CD8-positive, alpha-beta memory T cell (primary cell): Measurements from ENCODE around the gene TBC1D2B. TPM values are rescaled to one million over a fixed set of nuclear protein-coding genes. Genes with fewer than 3 reads are reported as not detected.
"Not testable (repeated sequence)": the region's sequence is repeated elsewhere in the genome, so short reads cannot be mapped to it uniquely, and the experiment has no call there.

ENCODE experiments used
- CTCF ChIA-PET: fragments of 350-600 bp; sonication (Branson Sonifier 250); formaldehyde crosslinking; loops from one replicate; lab custom pipeline; 2021; ENCODE audit warnings: antibody characterized with exemption; lab: Charles Lee
- POLR2A ChIA-PET: fragments of 350-600 bp; sonication (Branson Sonifier 250); formaldehyde crosslinking; loops from one replicate; lab custom pipeline; 2021; ENCODE audit warnings: antibody characterized with exemption; lab: Charles Lee
- DNase-seq, 5 donors: peaks; one replicate each; pipeline versions ENCODE4 v3.0.0 to v3.0.0-alpha.2; 2020 to 2022; ENCODE audit warnings: mixed read lengths in 1 of 5
- H3K27ac ChIP-seq: one replicate; pipeline ENCODE4 v1.7.0; 2013; ENCODE audit warnings: low read depth, mild to moderate bottlenecking, low read length, moderate library complexity
- H3K27me3 ChIP-seq: 2 replicates; pipeline ENCODE4 v1.7.0; 2013; ENCODE audit warnings: low read length, mild to moderate bottlenecking; ENCODE audit not compliant: insufficient read depth, poor library complexity, severe bottlenecking
- H3K36me3 ChIP-seq: 2 replicates; pipeline ENCODE4 v1.7.0; 2013; ENCODE audit warnings: mild to moderate bottlenecking, low read length, moderate library complexity; ENCODE audit not compliant: insufficient read depth
- H3K4me1 ChIP-seq: 2 replicates; pipeline ENCODE4 v1.7.0; 2013; ENCODE audit warnings: mild to moderate bottlenecking, low read length, moderate library complexity; ENCODE audit not compliant: insufficient read depth
- H3K4me3 ChIP-seq: 2 replicates; pipeline ENCODE4 v1.7.0; 2013; ENCODE audit warnings: mild to moderate bottlenecking, low read length
- H3K9me3 ChIP-seq: 2 replicates; pipeline ENCODE4 v1.7.0; 2013; ENCODE audit warnings: mild to moderate bottlenecking, low read length
- H3K27ac Mint-ChIP-seq, 8 donors: one replicate each; pipeline ENCODE4 v1.8.0; 2020 to 2021; ENCODE audit warnings: mixed read lengths in 8 of 8, mild to moderate bottlenecking in 6 of 8, inconsistent platforms in 3 of 8, moderate library complexity in 3 of 8
- H3K27me3 Mint-ChIP-seq, 2 donors: one replicate each; pipeline ENCODE4 v1.8.0; 2020 to 2021; ENCODE audit warnings: mixed read lengths in 2 of 2, mild to moderate bottlenecking in 1 of 2, moderate library complexity in 1 of 2
- H3K36me3 Mint-ChIP-seq, 3 donors: one replicate each; pipeline ENCODE4 v1.8.0; 2020 to 2021; ENCODE audit warnings: mixed read lengths in 3 of 3, inconsistent platforms in 1 of 3, mild to moderate bottlenecking in 1 of 3
- H3K4me1 Mint-ChIP-seq, 3 donors: one replicate each; pipeline ENCODE4 v1.8.0; 2020 to 2021; ENCODE audit warnings: mixed read lengths in 3 of 3, inconsistent platforms in 1 of 3, mild to moderate bottlenecking in 1 of 3
- H3K4me3 Mint-ChIP-seq, 7 donors: one replicate each; pipeline ENCODE4 v1.8.0; 2020 to 2021; ENCODE audit warnings: mixed read lengths in 7 of 7, mild to moderate bottlenecking in 6 of 7, moderate library complexity in 4 of 7, inconsistent platforms in 2 of 7
- H3K9me3 Mint-ChIP-seq, 5 donors: one replicate each; pipeline ENCODE4 v1.8.0; 2020 to 2022; ENCODE audit warnings: mixed read lengths in 5 of 5, mild to moderate bottlenecking in 3 of 5, moderate library complexity in 2 of 5, inconsistent platforms in 1 of 5
- polyA plus RNA-seq: library from polyadenylated mRNA; unstranded; fragments of 300-500 nt; fragmentation: Illumina TruSeq; gene quantifications from one replicate; pipeline ENCODE4 v1.2.3, GENCODE V29; 2021
- total RNA-seq, 2 experiments: library from RNA; stranded (reverse); gene quantifications; one replicate each; pipeline ENCODE4 v1.2.3, GENCODE V29; 2021

TBC1D2B gene
- total and polyA plus RNA-seq, 3 experiments from 2014 or later = 26.4 to 41.1 (median 40.1) TPM

- H3K4me3 Mint-ChIP-seq, DNase-seq, H3K36me3 ChIP-seq, H3K27me3 Mint-ChIP-seq, H3K27me3 ChIP-seq, H3K4me3 ChIP-seq, POLR2A ChIA-PET, H3K4me1 Mint-ChIP-seq, H3K36me3 Mint-ChIP-seq, H3K27ac ChIP-seq, H3K9me3 Mint-ChIP-seq, H3K9me3 ChIP-seq, H3K4me1 ChIP-seq, H3K27ac Mint-ChIP-seq: not testable (repeated sequence)
- CTCF ChIA-PET = interaction anchor here (1.7 kb wide), 1 partner anchor 130 kb away, joined by 4 read pairs; no protein-coding TSS in a partner anchor
These were observed 99.4 kb downstream of the TBC1D2B start for GRCh38 chr15:77977903-77978758.

GRCh38 chr15:77976760-77977525 lies 100.6 kb downstream of the TBC1D2B start:
- H3K27me3 Mint-ChIP-seq, H3K36me3 Mint-ChIP-seq, POLR2A ChIA-PET, H3K9me3 Mint-ChIP-seq, H3K36me3 ChIP-seq, H3K4me1 ChIP-seq, H3K27ac ChIP-seq, DNase-seq, H3K9me3 ChIP-seq, H3K4me1 Mint-ChIP-seq, H3K27me3 ChIP-seq, H3K4me3 ChIP-seq, H3K27ac Mint-ChIP-seq, H3K4me3 Mint-ChIP-seq: not testable (repeated sequence)
- CTCF ChIA-PET = interaction anchor here (1.7 kb wide), 1 partner anchor 132 kb away, joined by 4 read pairs; no protein-coding TSS in a partner anchor

- DNase-seq, POLR2A ChIA-PET: not testable (repeated sequence)
These were observed 101.4 kb downstream of the TBC1D2B start for GRCh38 chr15:77976095-77976450.

GRCh38 chr15:77975332-77976094 lies 102.0 kb downstream of the TBC1D2B start:
- Mint-ChIP-seq H3K9me3 (no peaks in the 10 kb centered on the region), H3K4me1 (no peaks in the 10 kb centered on the region), H3K27me3 (peaks cover 0 to 3% of the 10 kb centered on the region in 2 donors), H3K36me3 (no peaks in the 10 kb centered on the region), H3K27ac (no peak overlapping the region), H3K4me3 (no peak overlapping the region)
- no peak for DNase-seq
- Histone ChIP-seq H3K9me3 (no peaks in the 10 kb centered on the region), H3K27ac (no peak overlapping the region), H3K27me3 (no peaks in the 10 kb centered on the region), H3K4me3 (no peak overlapping the region), H3K4me1 (no peaks in the 10 kb centered on the region), H3K36me3 (no peaks in the 10 kb centered on the region)
- ChIA-PET POLR2A (no interaction called here), CTCF (no interaction called here)

More at GRCh38 chr15:77976095-77976450, 101.4 kb downstream of the TBC1D2B start:
- H3K36me3 ChIP-seq, H3K4me1 Mint-ChIP-seq, H3K27ac Mint-ChIP-seq, H3K4me3 ChIP-seq, H3K9me3 ChIP-seq, H3K4me1 ChIP-seq, H3K9me3 Mint-ChIP-seq, CTCF ChIA-PET, H3K27me3 Mint-ChIP-seq, H3K4me3 Mint-ChIP-seq, H3K27me3 ChIP-seq, H3K36me3 Mint-ChIP-seq, H3K27ac ChIP-seq: not testable (repeated sequence)

GRCh38 chr15:77974416-77975331 lies 102.8 kb downstream of the TBC1D2B start:
- Histone ChIP-seq H3K4me1 (no peaks in the 10 kb centered on the region), H3K9me3 (no peaks in the 10 kb centered on the region), H3K27ac (no peak overlapping the region), H3K4me3 (no peak overlapping the region), H3K36me3 (no peaks in the 10 kb centered on the region), H3K27me3 (no peaks in the 10 kb centered on the region)
- Mint-ChIP-seq H3K27me3 (peaks cover 0 to 3% of the 10 kb centered on the region in 2 donors), H3K36me3 (no peaks in the 10 kb centered on the region), H3K9me3 (no peaks in the 10 kb centered on the region), H3K4me1 (no peaks in the 10 kb centered on the region), H3K27ac (no peak overlapping the region), H3K4me3 (no peak overlapping the region)
- CTCF ChIA-PET = no interaction called here
- POLR2A ChIA-PET = no interaction called here
- DNase-seq = no peak

GRCh38 chr15:77974098-77974414 lies 103.5 kb downstream of the TBC1D2B start:
- H3K9me3 Mint-ChIP-seq = peaks cover 0 to under 1% (median 0%) of the 10 kb centered on the region in 5 donors
- no peak overlapping the region for H3K4me3 Mint-ChIP-seq
- ChIA-PET CTCF (no interaction called here), POLR2A (no interaction called here)
- no peaks in the 10 kb centered on the region for H3K27me3 ChIP-seq
- no peak overlapping the region for H3K27ac Mint-ChIP-seq
- H3K9me3 ChIP-seq = no peaks in the 10 kb centered on the region
- DNase-seq = no peak
- peaks cover 0 to 2% (median 0%) of the 10 kb centered on the region in 3 donors for H3K36me3 Mint-ChIP-seq
- H3K27me3 Mint-ChIP-seq = peaks cover 0 to 1% of the 10 kb centered on the region in 2 donors
- H3K36me3 ChIP-seq = no peaks in the 10 kb centered on the region
- no peaks in the 10 kb centered on the region for H3K4me1 ChIP-seq
- no peak overlapping the region for H3K4me3 ChIP-seq
- no peak overlapping the region for H3K27ac ChIP-seq
- no peaks in the 10 kb centered on the region for H3K4me1 Mint-ChIP-seq

- H3K4me3 ChIP-seq, H3K4me1 ChIP-seq, H3K27me3 Mint-ChIP-seq, H3K9me3 ChIP-seq, DNase-seq, H3K27ac ChIP-seq, H3K27me3 ChIP-seq, CTCF ChIA-PET, H3K36me3 Mint-ChIP-seq, H3K27ac Mint-ChIP-seq, H3K36me3 ChIP-seq, POLR2A ChIA-PET, H3K4me1 Mint-ChIP-seq, H3K9me3 Mint-ChIP-seq, H3K4me3 Mint-ChIP-seq: not testable (repeated sequence)
These were observed 104.0 kb downstream of the TBC1D2B start for GRCh38 chr15:77973273-77974097.
